Trophoblast cell (in vitro differentiated cells and primary cell): ENCODE data around the gene CRYGN.
A peak's percentile ranks its signal among the peaks of the same experiment; 100 is the strongest.

Source experiments
- DNase-seq, 2 donors: peaks; one replicate each; pipeline ENCODE4 v3.0.0-alpha.2; 2016
- H2AFZ ChIP-seq: 2 replicates; pipeline ENCODE4 v1.6.1; 2013; ENCODE audit warnings: low read length, moderate library complexity, mild to moderate bottlenecking; ENCODE audit not compliant: insufficient read depth, poor library complexity
- H2AK5ac ChIP-seq: 2 replicates; pipeline ENCODE4 v1.6.1; 2013; ENCODE audit warnings: mild to moderate bottlenecking, low read length
- H2BK120ac ChIP-seq: 2 replicates; pipeline ENCODE4 v1.6.1; 2013; ENCODE audit warnings: low read length, mild to moderate bottlenecking, moderate library complexity; ENCODE audit not compliant: insufficient read depth, poor library complexity
- H2BK12ac ChIP-seq: 2 replicates; pipeline ENCODE4 v1.6.1; 2013; ENCODE audit warnings: mild to moderate bottlenecking, low read length, moderate library complexity
- H2BK5ac ChIP-seq: 2 replicates; pipeline ENCODE4 v1.6.1; 2013; ENCODE audit warnings: low read length, low read depth, moderate library complexity, mild to moderate bottlenecking; ENCODE audit not compliant: poor library complexity
- H3K14ac ChIP-seq: 2 replicates; pipeline ENCODE4 v1.6.1; 2013; ENCODE audit warnings: mild to moderate bottlenecking, low read length
- H3K18ac ChIP-seq: 2 replicates; pipeline ENCODE4 v1.6.1; 2013; ENCODE audit warnings: mild to moderate bottlenecking, low read length
- H3K23ac ChIP-seq: 2 replicates; pipeline ENCODE4 v1.6.1; 2013; ENCODE audit warnings: low read length
- H3K27ac ChIP-seq: 2 replicates; pipeline ENCODE4 v1.5.1; 2013; ENCODE audit warnings: low read depth, mild to moderate bottlenecking, inconsistent platforms, low read length, moderate library complexity
- H3K27me3 ChIP-seq: 2 replicates; pipeline ENCODE4 v1.6.1; 2013; ENCODE audit warnings: inconsistent platforms, mild to moderate bottlenecking, low read length, moderate library complexity; ENCODE audit not compliant: insufficient read depth
- H3K36me3 ChIP-seq, 2 experiments: 1 replicate in 1 of 2; 2 replicates in 1 of 2; pipeline ENCODE4 v1.6.1; 2013; ENCODE audit warnings: low read length in 2 of 2, mild to moderate bottlenecking in 2 of 2, moderate library complexity in 1 of 2; ENCODE audit not compliant: insufficient read depth in 2 of 2, control insufficient read depth in 1 of 2
- H3K4ac ChIP-seq: 2 replicates; pipeline ENCODE4 v1.6.1; 2013; ENCODE audit warnings: low read depth, mild to moderate bottlenecking, low read length, moderate library complexity
- H3K4me1 ChIP-seq, 2 experiments: 1 replicate in 1 of 2; 2 replicates in 1 of 2; pipeline ENCODE4 v1.6.1; 2013; ENCODE audit warnings: low read length in 2 of 2, mild to moderate bottlenecking in 2 of 2, moderate library complexity in 1 of 2; ENCODE audit not compliant: insufficient read depth in 2 of 2, control insufficient read depth in 1 of 2
- H3K4me2 ChIP-seq: 2 replicates; pipeline ENCODE4 v1.6.1; 2013; ENCODE audit warnings: inconsistent platforms, mild to moderate bottlenecking, low read length, moderate library complexity
- H3K4me3 ChIP-seq: 2 replicates; pipeline ENCODE4 v1.5.1; 2013; ENCODE audit warnings: mild to moderate bottlenecking, low read depth, low read length, inconsistent platforms
- H3K79me1 ChIP-seq: one replicate; pipeline ENCODE4 v1.6.1; 2013; ENCODE audit warnings: low read length
- H3K79me2 ChIP-seq: 2 replicates; pipeline ENCODE4 v1.6.1; 2013; ENCODE audit warnings: low read length, mild to moderate bottlenecking; ENCODE audit not compliant: control insufficient read depth, insufficient read depth, poor library complexity
- H3K9ac ChIP-seq: 2 replicates; pipeline ENCODE4 v1.6.1; 2013; ENCODE audit warnings: mild to moderate bottlenecking, low read length
- H3K9me3 ChIP-seq: 2 replicates; pipeline ENCODE4 v1.6.1; 2013; ENCODE audit warnings: low read depth, mild to moderate bottlenecking, control low read depth, inconsistent platforms, low read length; ENCODE audit not compliant: insufficient read depth
- H4K12ac ChIP-seq: 2 replicates; pipeline ENCODE4 v1.6.1; 2013; ENCODE audit warnings: low read depth, mild to moderate bottlenecking, low read length, moderate library complexity
- H4K8ac ChIP-seq: 2 replicates; pipeline ENCODE4 v1.6.1; 2013; ENCODE audit warnings: low read depth, mild to moderate bottlenecking, low read length, moderate library complexity
- H4K91ac ChIP-seq: one replicate; pipeline ENCODE4 v1.6.1; 2013; ENCODE audit warnings: low read depth, mild to moderate bottlenecking, low read length, moderate library complexity
- WGBS: extraction: QIAGEN DNeasy Blood & Tissue Kit; methylation state at CpG from one replicate; pipeline ENCODE4 v1.1.7; 2013; ENCODE audit warnings: missing lambda C conversion rate; ENCODE audit not compliant: insufficient read length, insufficient coverage; ENCODE audit errors: extremely low coverage; 5-methylcytosine and 5-hydroxymethylcytosine counted together

The CRYGN gene

DNA sequence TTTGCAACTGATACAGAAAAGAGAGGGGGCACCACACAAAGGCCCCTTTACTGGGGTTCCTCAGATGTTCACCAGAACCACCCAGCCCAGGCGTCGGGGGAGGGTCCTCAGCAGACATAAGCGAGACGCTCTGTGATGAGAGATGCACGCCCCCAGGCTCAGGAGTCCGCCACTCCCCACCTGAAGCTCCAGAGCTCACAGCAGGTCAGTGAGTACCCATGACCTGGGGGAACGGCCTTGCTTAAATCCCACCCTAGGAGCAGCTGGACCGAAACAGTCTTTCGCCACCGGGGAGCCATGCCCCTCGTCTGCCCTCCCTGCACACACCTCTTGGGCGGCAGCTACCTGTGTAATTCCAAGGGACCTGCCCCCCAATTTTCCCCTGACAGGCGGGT lies 2.8 kb downstream of the CRYGN start:
- Histone ChIP-seq H3K27ac (peak overlapping the region; percentile 24), H2BK120ac (peak overlapping the region; percentile 55), H3K79me2 (no peaks in the 10 kb centered on the region), H4K12ac (no peak overlapping the region), H3K4me2 (peak overlapping the region; percentile 38), H3K14ac (peak overlapping the region; percentile 32), H3K23ac (no peak overlapping the region), H3K4ac (no peak overlapping the region), H3K79me1 (peaks cover 14% of the 10 kb centered on the region), H3K9ac (no peak overlapping the region), H4K91ac (peak overlapping the region; percentile 45), H4K8ac (peak overlapping the region; percentile 36), H2AK5ac (peak overlapping the region; percentile 41), H3K4me3 (no peak overlapping the region), H3K27me3 (no peaks in the 10 kb centered on the region), H2BK12ac (peak overlapping the region; percentile 60), H3K18ac (peak overlapping the region; percentile 10), H3K9me3 (peaks cover 3% of the 10 kb centered on the region), H3K4me1 (peaks cover 28 to 33% of the 10 kb centered on the region in 2 experiments), H2BK5ac (no peak overlapping the region), H2AFZ (no peak overlapping the region), H3K36me3 (no peaks in the 10 kb centered on the region)
- WGBS, result no CpG with 5 or more reads among the region's 13 CpGs
- DNase-seq, result no peak

DNA sequence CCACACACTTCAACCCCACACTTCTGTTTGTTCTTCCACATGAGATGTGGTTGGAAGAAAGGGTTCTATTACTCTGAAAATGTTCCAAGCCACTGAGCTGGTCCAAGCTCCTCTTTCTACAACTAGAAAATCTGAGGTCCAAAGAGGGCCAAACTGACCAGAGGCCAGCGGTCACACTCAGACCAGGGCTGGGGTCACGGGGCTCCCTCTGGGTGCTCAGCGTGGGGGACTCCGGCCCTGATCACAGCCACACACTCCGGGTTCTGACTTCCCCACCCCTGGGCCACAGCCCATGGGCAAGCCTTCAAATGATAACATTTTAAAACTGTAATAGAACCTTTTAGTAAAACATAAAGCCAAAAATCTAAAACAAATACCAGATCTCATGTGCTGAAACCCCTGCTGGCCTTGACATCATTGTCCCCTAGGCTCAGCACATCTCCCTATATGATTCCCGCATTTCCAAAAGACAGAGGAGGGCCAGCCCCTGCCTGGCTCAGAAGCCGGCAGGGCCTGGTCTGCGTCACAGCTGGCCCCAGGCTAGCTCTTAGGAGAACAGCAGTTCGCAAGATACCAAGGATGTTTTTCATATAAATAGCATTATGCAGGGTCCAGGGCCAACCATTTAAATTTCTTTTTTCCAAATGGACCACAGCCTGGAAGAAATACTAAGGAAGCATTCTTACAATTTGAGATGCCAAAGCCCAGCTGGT lies 3.3 kb downstream of the CRYGN start:
- H4K12ac ChIP-seq, result no peak overlapping the region
- H2BK5ac ChIP-seq, result peak overlapping the region; percentile 18
- no peak overlapping the region for H4K8ac ChIP-seq
- peak overlapping the region; percentile 58 for H3K14ac ChIP-seq
- H2BK12ac ChIP-seq, result peak overlapping the region; percentile 94
- H3K79me1 ChIP-seq, result peaks cover 14% of the 10 kb centered on the region
- peaks cover 28 to 33% of the 10 kb centered on the region in 2 experiments for H3K4me1 ChIP-seq
- H3K9ac ChIP-seq, result no peak overlapping the region
- H2BK120ac ChIP-seq, result peak overlapping the region; percentile 37
- H3K4me3 ChIP-seq, result no peak overlapping the region
- H3K27ac ChIP-seq, result no peak overlapping the region
- H3K4me2 ChIP-seq, result peak overlapping the region; percentile 38
- no peak overlapping the region for H3K23ac ChIP-seq
- peak overlapping the region; percentile 41 for H3K18ac ChIP-seq
- peak overlapping the region; percentile 35 for H2AK5ac ChIP-seq
- peaks cover 3% of the 10 kb centered on the region for H3K9me3 ChIP-seq
- H3K79me2 ChIP-seq, result no peaks in the 10 kb centered on the region
- WGBS, result no CpG with 5 or more reads among the region's 9 CpGs
- H4K91ac ChIP-seq, result peak overlapping the region; percentile 86
- H3K4ac ChIP-seq, result peak overlapping the region; percentile 43
- H3K36me3 ChIP-seq, result no peaks in the 10 kb centered on the region
- H3K27me3 ChIP-seq, result no peaks in the 10 kb centered on the region
- peak; percentile 93 to 95 for DNase-seq
- H2AFZ ChIP-seq, result no peak overlapping the region

DNA sequence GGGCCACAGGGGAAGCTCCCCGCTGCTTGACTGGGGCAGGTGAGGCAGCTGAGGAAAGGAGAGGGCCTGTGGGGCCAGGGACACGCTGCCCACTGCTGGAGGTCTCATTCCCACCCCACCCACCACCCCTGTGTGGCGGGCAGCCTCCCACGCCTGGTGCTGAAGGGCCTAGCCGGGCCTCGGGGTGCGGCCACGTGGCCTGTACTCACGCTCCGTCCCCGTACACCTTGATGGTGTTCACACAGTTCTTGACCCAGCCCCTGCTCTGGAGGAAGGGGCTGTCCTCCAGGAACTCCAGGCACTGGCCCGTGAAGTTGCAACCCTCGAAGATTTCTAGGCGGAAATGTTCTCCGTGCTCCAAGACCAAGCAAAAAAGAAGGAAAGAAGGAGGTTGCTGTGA lies 4.0 kb downstream of the CRYGN start:
- no peak overlapping the region for H4K8ac ChIP-seq
- no peak overlapping the region for H3K23ac ChIP-seq
- H3K4ac ChIP-seq, result peak overlapping the region; percentile 24
- H3K9me3 ChIP-seq, result peaks cover 3% of the 10 kb centered on the region
- peak overlapping the region; percentile 26 for H2BK120ac ChIP-seq
- peak overlapping the region; percentile 94 for H2BK12ac ChIP-seq
- peak overlapping the region; percentile 18 for H3K14ac ChIP-seq
- H3K36me3 ChIP-seq, result no peaks in the 10 kb centered on the region
- peaks cover 28 to 33% of the 10 kb centered on the region in 2 experiments for H3K4me1 ChIP-seq
- H3K79me2 ChIP-seq, result no peaks in the 10 kb centered on the region
- H3K27me3 ChIP-seq, result no peaks in the 10 kb centered on the region
- no peak overlapping the region for H3K27ac ChIP-seq
- H2AFZ ChIP-seq, result no peak overlapping the region
- H4K91ac ChIP-seq, result peak overlapping the region; percentile 86
- no peak overlapping the region for H3K9ac ChIP-seq
- H2BK5ac ChIP-seq, result peak overlapping the region; percentile 18
- peak overlapping the region; percentile 25 for H4K12ac ChIP-seq
- WGBS, result no CpG with 5 or more reads among the region's 15 CpGs
- H3K4me3 ChIP-seq, result no peak overlapping the region
- H2AK5ac ChIP-seq, result peak overlapping the region; percentile 55
- DNase-seq, result no peak
- peaks cover 14% of the 10 kb centered on the region for H3K79me1 ChIP-seq
- no peak overlapping the region for H3K4me2 ChIP-seq
- H3K18ac ChIP-seq, result peak overlapping the region; percentile 63

DNA sequence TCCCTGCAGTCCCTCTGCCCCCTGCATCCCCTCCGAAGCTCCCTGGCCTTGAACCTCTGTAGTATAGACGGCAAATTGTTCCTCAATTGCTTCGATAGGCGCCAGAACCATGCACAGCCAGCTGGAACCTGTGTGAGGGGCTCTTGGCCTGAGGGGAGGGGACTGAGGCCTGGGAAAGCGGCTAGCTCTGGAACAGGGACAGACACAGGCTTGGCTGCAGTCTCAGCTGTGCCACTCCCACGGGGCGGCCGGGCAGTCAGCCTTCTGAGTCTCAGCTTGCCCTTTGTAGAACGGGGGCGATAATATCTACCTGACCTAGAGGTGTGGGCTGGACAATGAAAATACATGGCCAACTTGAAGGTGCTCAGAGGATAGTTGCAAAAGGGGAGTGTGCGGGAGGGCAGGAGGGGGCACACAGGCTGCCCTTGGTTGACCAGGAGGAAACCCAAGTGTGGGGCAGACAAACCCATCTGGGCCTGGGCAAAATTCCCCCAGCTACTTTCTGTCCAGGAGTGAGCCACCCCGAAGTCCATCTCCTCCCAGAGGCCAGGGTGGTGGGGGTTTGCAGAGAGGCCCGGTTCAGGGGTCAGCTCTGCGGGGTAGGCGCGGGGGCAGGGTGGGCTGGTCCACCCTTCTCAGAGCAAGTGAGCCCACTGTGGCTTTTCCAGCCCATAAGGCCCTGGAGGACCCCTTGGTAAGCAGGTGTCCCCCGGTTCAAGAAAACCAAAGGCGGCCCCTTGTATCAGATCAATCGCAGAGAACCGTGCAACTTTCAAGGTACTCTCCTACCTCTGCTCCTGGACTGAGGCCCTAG lies 4.6 kb downstream of the CRYGN start:
- WGBS, result no CpG with 5 or more reads among the region's 20 CpGs
- H2AFZ ChIP-seq, result no peak overlapping the region
- peak overlapping the region; percentile 94 for H2BK12ac ChIP-seq
- H3K27ac ChIP-seq, result no peak overlapping the region
- no peak overlapping the region for H3K4me3 ChIP-seq
- peak overlapping the region; percentile 55 for H2AK5ac ChIP-seq
- H4K8ac ChIP-seq, result no peak overlapping the region
- no peaks in the 10 kb centered on the region for H3K79me2 ChIP-seq
- H3K9ac ChIP-seq, result no peak overlapping the region
- H3K79me1 ChIP-seq, result peaks cover 12% of the 10 kb centered on the region
- H3K4ac ChIP-seq, result no peak overlapping the region
- H3K4me2 ChIP-seq, result no peak overlapping the region
- peak overlapping the region; percentile 86 for H4K91ac ChIP-seq
- H3K36me3 ChIP-seq, result no peaks in the 10 kb centered on the region
- peaks cover 24 to 30% of the 10 kb centered on the region in 2 experiments for H3K4me1 ChIP-seq
- H2BK5ac ChIP-seq, result no peak overlapping the region
- H3K18ac ChIP-seq, result no peak overlapping the region
- no peaks in the 10 kb centered on the region for H3K27me3 ChIP-seq
- H4K12ac ChIP-seq, result no peak overlapping the region
- H3K9me3 ChIP-seq, result peaks cover 3% of the 10 kb centered on the region
- H3K23ac ChIP-seq, result no peak overlapping the region
- no peak overlapping the region for H3K14ac ChIP-seq
- no peak for DNase-seq
- peak overlapping the region; percentile 26 for H2BK120ac ChIP-seq
